ENCODE data around the gene STT3B.
"Not testable (repeated sequence)": the region's sequence is repeated elsewhere in the genome, so short reads cannot be mapped to it uniquely, and the experiment has no call there.

STT3B gene

DNA sequence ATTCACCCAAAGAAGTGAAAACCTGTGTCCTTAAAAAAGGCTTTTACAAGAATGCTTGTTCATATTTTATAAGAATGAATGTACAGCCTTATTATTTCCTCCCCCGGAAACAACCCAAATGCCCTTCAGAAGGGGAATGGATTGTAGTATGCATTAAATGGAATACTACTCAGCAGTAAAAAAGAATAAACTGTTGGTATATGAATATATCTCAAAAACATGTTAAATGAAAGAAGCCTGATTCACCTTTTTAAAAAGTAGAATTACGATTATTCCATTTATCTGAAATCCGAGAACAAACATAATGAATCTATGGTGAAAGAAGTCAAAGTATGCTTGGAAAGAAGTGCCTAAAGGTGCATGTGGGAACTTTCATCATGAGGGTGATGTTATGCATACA is 20.5 kb downstream of the STT3B start:
- no peak for DNase-seq

DNA sequence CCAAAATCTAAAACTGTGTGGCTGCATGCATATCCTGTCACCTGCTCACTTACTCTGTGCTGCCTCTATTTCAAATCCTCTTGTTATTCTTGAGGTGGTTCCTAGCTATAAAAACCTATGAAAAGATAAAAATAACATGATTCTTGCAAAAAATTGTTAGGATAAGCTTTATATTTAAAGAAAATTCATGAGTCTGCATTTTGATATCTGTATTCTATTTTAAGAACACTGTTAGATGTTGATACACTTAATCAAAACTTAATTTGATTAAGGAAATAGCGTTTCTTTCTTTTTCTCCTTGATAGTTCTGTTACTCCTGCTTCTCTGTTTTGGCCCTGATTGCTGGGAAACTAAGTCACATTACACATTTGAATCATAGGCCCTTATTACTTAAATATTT is 22.5 kb downstream of the STT3B start:
- DNase-seq: no peak

DNA sequence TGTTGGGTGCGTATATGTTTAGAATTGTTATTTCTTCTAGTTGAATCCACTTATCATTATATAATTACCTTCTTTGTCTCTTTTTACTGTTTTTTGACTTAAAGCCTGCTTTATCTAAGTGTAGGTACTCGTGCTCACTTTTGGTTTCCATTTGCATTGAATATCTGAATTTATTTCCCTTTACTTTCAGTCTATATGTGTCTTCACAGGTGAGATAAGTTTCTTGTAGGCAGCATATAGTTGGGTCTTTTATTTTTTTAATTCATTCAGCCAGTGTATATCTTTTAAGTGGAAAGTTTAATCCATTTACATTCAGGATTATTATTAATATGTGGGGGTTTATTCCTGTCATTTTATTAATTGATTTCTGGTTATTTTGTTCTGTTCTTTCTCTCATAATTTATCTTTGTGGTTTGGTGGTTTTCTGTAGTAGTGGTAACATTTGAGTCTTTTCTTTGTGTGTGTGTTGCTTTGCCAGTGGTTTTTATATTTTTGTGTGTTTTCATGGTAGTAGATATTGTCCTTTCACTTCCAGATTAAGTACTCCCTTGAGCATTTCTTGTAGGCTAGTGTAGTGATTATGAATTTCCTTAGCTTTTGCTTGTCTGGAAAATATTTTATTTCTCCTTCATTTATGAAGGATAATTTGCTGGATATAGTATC is 27.3 kb downstream of the STT3B start:
- DNase-seq: no peak

DNA sequence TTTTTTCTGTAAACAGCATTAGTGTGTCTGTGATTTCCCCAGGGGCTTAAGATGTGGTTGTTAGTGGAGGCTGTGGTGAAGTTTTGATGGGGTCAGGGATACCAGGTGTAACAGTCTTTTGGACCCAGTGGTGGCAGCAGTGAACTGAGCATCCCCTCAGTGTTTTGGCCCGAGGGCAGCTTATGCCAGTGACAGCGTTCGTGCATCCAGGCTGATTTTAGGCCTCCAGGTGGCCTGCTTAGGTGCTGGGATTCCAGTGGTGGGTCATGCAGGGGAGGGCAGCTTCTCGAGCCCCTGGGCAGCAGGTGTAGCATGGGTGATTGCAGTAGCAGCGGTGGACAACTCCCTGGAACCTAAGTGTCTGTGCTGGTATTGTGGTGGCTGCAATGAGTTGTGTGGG is 29.2 kb downstream of the STT3B start:
- no peak for DNase-seq

DNA sequence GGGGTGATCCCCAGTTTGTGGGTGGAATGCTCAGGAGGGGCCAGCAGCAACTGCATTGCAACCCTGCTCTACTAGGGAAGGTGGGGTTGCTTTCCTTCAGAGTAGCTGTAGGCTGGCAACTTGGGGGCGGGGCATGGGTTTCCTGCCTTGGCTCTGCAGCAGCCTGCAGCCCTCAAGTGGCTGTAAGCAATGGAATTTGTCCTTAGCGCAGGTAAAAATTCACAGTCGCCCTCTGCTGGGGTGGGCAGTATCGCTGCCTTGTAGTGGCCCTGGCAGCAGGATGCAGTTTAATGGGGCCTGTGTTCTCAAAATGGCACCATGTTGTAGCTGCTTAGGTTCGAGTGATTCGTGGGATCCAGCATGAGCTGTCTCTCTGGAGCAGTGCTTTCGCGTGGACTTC is 29.8 kb downstream of the STT3B start:
- DNase-seq: no peak

DNA sequence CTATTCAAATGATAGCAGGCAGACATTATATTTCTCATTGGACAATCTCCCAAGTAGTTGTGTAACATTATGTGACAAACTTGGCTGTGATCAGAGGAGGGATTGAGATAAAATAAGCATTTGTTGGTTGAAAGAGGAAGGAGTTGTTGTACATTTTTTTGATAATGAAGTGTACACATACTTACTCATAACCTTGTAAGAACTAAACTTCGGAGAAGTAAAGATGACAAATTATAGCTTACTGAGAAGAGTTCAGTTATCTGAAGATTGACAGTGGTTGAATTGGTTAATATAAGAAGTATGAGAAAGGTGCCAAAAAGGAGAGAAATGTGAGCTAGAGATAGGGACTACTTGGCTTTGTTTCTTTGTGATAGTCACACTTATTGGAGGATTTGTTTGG is 32.6 kb downstream of the STT3B start:
- no peak for DNase-seq

DNA sequence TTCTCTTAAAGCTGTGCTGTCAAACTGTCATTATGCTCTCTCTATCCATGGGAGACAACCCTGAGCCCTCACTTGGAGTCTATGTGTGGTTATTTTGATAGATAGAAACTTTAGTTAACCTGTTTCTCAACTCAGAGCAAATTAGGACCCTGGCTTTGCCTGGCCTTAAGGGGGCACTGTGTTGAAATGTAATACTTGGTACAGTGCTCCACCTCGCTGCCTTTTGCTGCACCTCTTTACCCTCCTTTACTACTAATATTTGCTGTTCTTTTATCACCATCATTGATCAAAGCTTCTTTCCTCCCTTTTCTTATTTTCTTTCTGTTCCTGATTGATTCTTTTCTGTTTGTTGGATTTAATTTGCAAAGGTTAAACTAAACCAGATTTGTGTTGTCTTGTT is 34.3 kb downstream of the STT3B start:
- DNase-seq: no peak

DNA sequence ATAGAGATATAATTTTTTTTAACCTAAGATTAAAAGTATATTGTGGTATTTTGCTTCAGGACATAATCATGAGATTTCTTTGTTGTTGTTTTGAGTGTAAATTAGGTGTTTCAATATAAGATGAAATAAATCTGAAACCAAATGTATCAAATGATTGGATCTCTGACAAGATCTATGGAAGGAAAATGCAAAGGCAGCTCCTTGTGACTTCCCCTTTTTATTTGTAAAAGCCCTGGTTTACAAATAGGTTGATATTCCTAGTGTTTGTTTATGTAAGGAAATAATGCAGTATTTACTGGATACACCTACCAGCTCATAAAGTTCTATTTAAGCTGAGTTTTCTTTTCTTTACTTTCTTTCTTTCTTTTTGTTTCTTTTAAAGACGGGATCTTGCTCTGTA is 35.9 kb downstream of the STT3B start:
- DNase-seq: no peak

DNA sequence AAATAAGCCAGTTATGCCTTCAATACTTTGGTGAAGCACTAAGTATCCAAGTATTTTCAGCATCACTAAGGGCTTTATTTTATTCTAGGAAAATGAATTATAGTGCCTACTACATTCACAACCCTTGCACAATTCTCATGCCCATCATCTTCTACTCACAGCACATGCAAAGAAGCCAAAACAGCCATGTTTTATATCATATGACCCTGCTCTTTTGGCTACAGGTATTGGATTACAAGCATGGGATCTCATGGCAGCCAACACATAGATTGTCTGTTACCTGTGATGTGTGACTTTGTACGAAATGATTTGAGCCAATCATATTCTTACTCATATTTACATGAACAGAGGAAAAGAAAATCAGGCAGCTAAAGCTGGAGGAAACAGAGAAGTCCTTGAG is 38.6 kb downstream of the STT3B start:
- no peak for DNase-seq

DNA sequence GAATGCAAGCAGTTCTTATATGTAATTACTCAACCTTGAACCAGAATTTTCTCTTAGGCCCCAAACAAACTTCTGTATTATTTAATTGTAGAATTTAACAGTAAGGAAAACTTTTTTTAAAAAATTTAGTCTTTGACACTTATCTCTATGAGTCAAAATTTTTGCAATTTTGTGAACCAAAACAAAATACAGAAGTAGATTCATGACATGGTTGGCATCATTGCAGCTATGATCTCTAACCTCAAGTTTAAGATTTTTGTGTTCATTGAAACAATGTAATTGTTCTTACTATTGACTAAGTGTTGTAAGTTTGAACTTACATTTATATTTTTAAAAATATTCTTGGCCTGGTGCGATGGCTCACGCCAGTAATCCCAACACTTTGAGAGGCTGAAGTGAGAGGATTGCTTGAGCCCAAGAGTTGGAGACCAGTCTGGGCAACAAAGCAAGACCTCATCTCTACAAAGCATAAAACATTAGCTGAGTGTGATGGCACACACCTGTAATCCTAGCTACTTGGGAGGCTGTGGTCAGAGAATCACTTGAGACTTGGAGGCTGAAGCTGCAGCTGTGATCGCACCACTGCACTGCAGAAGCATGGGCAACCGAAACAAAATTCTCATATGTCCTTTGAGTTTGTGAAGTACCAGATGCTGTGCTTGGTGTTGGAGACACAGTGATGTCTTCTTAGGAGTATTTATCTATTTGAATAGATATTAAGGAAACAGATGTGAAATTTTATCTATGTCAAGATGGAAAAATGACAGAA is 39.7 kb downstream of the STT3B start:
- DNase-seq: no peak

DNA sequence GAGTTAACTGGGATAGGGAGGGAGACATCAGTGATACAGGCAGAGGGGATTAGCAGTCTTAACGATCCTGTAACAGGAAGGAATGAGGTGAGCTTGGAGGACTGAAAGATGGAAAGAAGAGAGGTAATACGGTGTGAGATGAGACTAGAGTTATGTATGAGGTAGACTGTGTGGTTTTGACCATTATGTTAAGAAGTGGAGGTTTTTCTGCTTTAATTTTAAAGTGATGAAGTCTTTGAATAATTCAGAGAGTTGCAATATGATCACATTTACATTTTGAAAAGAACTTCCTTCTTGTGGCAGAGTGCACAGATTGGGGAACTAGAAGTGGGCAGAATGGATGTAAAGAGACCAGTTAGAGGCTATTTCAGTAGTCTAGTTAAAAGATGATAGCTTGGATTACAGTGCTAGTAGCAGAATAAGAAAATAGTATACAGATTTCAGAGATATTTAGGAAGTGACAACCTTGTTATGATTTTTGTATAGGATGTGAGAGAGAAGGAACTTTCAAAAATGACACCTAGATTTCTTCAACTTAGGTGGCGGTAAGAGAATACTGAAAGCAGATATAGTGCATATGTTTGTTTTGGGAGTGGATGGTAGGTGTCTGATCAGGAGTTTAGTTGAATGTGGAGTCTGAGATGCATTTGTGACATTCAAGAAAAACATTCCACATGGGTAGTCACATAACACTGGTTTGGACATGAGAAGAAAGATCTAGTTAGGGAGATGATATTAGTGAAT is 40.5 kb downstream of the STT3B start:
- no peak for DNase-seq

DNA sequence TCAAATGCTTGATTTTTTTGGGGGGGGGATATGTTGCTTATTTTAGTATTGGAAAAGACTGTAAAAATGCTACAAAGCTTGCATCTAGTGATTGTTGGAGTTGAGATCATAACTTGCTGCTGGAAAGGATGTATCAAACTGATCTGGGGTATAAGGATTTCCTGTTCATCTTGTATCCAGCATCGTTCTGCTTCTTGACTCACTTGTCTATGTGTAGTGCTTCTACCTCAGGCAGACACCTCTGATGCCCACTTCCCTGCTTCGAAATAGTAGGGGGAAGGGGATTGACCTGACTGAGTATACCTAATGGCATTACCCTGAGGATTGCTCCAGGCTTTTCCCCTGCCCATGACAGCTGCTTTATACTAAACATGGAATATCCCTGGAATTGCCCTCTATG is 42.7 kb downstream of the STT3B start:
- no peak for DNase-seq

DNA sequence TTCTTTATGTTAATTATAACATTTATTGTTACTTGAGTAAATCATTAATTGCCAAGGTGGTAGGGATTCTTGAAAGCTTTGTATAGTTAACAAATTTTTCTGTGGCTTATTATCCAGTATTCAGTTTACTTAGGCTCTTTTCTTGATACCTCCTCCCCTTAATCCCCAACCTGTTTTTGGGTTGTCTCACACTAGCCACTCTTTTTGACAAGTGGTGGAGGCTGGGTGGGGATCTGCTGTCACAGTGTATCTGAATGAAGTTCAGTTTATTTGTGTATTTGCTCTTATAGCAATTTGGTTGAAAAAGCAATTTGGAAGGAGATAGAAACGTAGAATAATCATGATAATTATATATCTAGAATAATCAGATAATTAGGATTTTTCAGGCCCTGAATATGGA is 43.8 kb downstream of the STT3B start:
- no peak for DNase-seq

DNA sequence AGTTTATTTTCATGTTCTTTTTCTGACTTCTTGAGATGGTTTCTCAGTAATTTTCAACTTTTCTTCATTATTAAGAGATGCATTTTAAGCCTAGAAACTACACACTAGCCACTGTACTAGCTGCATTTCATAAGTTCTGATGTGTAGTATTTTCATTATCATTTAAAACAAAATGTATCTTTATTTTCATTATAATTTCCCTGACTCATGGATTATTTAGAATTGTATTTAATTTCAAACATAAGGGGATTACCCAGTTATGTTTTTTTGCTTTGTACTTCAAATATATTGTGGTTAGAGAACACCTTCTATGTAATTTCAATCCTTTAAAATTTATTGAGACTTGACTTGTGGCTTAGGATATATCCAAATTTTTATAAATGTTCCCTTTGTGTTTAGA is 44.5 kb downstream of the STT3B start:
- DNase-seq: no peak

DNA sequence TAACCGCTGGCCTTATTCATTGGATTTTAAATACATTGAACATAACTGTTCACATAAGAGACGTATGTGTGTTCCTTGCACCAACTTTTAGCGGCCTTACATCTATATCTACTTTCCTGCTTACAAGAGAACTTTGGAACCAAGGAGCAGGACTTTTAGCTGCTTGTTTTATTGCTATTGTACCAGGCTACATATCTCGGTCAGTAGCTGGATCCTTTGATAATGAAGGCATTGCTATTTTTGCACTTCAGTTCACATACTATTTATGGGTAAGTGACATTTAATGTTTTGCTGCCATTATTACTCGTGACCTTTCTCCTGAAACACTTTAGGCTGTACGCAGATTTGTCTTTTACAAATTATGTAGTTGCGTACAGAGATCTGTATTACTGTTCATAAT is 47.1 kb downstream of the STT3B start:
- DNase-seq: no peak

DNA sequence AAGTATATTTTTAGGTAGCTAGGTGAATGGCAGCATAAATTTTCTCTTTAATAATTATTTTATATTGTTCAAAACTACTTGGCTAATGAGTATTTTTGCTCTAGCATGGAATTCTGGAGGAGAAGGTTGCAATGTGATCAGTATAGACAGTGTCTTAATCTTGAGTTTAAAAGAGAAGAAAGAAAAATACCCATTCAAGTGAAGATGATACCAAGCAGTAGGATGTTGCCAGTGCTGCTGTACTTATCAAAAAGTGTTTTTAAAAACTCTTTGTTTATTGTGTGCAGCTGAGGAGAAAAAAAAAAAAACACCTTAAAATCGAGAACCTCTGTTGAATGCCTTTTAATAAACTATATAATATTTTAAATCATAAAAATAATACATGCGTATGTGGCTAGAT is 47.9 kb downstream of the STT3B start:
- no peak for DNase-seq

DNA sequence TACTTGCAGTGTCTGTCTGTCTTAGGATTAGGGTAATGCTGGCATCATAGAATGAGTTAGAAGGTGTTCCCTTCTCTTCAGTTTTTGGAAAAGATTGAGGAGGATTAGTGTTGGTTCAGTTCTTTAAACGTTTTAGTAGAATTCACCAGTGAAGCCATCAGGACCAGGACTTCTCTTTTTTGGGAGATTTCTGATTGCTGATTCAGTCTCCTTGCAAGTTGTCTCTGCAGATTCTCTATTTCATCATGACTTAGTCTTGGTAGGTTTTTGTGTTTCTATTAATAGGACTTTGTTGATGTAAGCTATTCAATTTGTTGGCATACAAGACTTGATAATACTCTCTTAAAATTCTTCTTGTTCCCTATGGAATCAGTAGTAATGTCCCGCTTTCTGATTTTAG is 48.9 kb downstream of the STT3B start:
- DNase-seq: no peak

DNA sequence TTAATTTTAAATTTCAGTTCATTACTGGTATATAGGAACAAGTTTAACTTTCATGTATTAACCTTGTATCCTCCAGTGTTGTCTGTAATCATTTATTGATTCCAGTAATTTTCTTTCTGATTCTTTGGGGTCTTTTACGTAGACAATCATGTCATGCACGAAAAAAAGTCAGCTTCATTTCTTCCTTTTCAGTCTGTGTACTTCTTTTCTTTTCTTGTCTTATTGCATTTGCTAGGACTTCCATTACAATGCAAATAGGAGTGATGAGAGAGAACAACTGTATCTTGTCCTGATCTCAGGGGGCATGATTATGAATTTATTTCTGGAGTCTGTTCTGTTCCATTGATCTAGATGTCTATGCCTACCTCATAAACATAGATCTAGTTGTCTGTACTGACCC is 56.5 kb downstream of the STT3B start:
- no peak for DNase-seq

DNA sequence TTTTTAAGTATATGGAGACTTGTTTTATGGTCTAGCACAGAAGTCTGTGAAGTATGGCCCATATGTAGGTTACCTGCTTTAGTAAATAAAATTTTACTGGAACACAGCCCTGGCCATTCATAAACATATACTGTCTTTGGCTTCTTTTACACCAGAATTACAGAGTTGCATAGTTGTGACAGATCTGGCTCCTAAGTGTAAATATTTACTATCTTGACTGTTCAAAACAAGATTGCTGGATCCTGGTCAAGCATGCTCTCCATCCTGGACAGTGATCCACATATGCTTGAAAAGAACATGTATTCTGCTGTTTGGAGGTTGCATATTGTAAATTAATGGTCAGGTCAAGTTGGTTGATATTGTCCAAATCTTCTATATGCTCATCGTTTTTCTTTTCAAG is 57.9 kb downstream of the STT3B start:
- no peak for DNase-seq

DNA sequence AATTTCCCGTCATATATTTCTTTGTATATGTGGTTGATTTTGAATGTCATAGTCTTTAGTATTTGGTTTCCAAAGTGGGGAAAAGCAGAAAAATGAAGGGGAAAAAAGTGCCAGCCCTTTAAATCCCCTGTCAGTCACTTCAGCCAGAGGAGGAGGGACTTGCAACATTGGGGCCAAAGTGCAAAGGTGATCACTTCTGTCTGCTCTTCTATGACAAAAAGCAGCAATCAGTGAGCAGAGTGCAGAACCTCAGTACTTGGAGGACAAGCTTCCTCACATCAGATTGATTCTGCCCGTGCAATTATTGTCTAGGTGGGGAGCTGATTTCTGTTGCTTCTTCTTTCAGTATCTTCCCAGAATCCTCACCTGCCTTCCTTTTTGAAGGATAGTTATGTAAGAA is 60.0 kb downstream of the STT3B start:
- no peak for DNase-seq

DNA sequence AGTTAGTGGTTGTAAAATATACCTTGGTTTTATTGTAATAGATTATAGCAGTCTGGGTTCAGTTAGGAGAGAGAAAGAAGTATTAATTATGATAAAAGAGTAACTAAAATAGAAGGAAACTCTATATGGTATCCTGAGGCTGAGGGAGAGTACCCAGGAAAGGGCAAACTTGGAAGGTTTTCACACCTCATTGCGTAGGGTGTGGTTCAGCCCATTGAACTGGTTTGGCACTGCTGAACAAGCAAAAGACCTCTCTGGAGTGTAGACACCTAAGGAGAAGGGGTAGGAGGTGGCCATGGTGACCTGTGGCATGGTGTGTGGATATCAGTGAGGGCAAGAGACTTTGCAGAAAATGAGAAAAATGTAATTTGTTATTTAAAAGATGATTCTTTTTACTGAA is 63.5 kb downstream of the STT3B start:
- no peak for DNase-seq

DNA sequence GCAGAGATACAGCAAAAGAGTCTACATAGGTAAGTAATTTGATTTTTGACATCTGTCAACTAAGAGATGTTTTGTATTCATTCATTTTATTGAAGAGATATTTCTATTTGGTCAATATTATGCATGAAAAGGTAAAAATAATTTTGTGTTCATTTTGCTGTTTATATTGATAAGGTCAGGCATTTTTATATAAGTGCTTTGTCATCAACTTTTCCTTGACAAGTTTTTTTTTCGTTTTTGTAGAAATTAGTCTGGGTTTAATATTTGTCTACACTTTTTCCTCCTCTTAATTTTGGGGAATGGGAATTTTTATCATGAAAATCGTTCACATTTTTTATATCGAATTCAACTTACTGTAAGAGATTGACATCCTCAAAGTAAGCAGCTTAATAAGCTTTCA is 67.7 kb downstream of the STT3B start:
- no peak for DNase-seq

DNA sequence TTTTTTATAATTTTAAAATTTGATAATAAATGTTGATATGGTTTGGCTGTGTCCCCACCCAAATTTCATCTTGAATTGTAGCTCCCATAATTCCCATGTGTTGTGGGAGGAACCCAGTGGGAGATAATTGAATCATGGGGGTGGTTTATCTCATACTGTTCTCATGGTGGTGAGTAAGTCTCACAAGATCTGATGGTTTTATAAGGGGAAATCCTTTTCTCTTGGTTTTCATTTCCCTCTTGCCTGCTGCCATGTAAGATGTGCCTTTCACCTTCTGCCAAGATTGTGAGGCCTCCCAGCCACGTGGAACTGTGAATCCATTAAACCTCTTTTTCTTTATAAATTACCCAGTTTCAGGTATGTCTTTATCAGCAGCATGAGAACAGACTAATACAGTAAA is 72.6 kb downstream of the STT3B start:
- DNase-seq: not testable (repeated sequence)

DNA sequence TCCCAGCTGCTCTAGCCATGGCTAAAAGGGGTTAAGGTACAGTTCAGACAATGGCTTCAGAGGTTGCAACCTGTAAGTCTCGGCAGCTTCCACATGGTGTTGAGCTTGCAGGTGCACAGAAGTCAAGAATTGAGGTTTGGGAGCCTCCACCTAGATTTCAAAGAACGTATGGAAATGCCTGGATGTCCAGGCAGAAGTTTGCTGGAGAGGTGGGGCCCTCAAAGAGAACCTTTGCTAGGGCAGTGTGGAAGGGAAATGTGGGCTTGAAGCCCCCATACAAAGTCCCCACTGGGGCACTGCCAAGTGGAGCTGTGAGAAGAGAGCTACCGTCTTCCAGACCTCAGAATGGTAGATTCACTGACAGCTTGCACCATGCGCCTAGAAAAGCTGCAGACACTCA is 73.7 kb downstream of the STT3B start:
- no peak for DNase-seq

All from DMS 273 treated with DMSO at 0.1 percent for 48 hours (cell line).